Eye (tissue), 1 donor: ENCODE data around the gene TEX264.

Experiments used
- DNase-seq: peaks from one replicate; pipeline ENCODE4 v3.0.0-alpha.2; 2015

The TEX264 gene

DNA sequence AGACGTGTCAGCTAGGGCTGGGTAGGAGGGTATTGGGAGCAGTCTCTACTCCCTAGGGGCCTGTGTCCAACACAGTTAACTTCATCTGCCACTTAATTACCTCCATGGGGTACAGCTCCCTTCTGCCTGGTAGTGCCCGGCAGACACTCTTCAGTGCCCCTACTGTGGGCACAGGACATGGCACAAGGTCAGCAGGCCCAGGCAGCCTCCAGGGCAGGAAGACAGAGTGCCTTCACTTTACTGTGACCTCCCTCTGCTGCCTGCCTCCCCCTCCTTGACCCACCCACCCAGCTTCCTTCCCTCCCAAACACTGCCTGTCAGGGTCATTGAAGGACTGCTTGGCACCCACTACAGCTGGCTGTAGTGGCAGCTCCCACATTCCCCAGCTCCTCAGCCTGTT is 29.4 kb downstream of the TEX264 start:
- DNase-seq = no peak

DNA sequence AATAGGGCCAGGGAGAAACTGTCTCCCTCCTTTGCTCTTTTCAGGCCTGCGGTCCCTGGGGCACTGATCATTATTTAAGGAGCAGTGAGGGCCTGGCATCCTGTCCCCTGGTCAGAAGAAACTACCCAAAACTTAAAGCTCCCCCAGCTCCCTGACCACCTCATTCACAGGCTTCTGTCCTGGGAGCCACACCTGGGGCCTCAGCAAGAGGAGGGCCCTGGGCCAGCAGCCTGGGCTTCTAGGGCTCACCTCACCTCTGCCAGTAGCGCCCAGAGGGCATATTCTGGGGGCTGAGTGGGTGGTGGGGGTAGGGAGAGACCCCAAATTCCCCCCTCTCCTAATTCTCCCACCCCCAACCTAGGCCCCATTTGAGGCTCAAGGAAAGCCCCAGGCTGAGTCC is 31.1 kb downstream of the TEX264 start:
- DNase-seq = no peak

DNA sequence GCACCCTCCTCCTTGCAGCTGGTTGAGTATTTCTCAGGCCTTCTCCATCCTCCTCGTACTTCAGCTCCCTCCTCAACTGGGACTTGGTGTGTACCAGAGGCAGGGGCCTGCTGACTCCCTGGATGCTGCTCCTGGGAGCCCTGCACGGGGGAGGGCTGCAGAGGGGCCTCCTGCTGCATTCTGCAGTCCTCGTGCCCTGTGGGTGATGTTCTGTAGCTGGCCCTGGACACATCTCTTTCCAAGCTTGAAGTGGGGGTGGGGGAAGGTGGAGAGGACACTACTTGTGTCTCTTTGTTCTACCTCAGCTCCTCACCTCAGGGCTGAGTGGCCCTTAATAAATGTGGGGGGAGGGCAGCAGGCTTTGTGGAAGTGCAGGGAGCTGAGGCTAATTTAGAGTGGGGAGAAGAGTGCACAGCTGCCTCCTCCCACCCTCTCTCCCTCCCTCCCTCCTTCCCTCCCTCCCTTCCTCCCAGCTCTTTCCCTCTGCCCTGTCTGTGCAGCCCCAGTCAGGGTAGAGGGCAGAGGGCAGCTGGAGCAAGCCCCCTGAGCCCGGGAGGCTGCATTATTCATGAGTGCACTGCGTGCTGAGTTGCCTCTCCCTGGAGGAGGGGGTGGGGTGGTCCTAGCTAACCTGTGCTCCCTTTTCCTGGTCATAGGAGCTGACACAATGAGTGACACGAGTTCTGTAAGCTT is 32.2 kb downstream of the TEX264 start:
- peak; percentile 78 for DNase-seq

DNA sequence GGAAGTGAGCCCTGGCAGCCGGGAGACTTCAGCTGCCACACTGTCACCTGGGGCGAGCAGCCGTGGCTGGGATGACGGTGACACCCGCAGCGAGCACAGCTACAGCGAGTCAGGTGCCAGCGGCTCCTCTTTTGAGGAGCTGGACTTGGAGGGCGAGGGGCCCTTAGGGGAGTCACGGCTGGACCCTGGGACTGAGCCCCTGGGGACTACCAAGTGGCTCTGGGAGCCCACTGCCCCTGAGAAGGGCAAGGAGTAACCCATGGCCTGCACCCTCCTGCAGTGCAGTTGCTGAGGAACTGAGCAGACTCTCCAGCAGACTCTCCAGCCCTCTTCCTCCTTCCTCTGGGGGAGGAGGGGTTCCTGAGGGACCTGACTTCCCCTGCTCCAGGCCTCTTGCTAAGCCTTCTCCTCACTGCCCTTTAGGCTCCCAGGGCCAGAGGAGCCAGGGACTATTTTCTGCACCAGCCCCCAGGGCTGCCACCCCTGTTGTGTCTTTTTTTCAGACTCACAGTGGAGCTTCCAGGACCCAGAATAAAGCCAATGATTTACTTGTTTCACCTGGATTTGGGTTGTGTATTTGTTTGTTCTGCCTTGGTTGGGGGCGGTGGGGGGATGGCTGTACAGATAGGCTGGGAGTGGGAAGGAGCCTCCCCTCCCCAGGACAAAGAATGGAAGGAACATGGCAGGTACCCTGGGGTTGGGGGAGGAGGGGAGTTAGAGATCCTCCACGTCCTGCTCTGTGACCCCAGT is 32.9 kb downstream of the TEX264 start:
- DNase-seq = peak; percentile 35

DNA sequence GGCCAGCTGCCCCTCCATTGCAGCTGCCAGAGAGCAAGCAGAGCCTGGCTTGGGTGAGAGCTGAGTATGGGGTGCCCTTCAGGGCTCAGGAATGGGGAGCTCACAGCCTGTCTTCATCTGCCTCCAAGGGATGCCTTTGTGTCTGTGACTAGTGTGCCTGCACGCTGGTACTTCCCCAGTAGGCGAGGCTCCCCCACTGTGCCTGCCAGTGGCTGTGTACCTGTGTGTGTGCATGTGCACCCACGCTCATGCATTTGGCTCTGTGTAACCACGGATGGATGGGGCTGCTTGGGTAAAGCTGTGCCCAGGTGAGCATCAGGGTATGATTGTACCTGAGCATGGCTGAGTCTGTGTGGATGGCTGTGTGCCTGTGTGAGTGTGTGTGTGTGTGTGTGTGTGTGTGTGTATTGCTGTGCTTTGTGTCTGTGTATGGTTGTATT is 33.5 kb downstream of the TEX264 start:
- no peak for DNase-seq

DNA sequence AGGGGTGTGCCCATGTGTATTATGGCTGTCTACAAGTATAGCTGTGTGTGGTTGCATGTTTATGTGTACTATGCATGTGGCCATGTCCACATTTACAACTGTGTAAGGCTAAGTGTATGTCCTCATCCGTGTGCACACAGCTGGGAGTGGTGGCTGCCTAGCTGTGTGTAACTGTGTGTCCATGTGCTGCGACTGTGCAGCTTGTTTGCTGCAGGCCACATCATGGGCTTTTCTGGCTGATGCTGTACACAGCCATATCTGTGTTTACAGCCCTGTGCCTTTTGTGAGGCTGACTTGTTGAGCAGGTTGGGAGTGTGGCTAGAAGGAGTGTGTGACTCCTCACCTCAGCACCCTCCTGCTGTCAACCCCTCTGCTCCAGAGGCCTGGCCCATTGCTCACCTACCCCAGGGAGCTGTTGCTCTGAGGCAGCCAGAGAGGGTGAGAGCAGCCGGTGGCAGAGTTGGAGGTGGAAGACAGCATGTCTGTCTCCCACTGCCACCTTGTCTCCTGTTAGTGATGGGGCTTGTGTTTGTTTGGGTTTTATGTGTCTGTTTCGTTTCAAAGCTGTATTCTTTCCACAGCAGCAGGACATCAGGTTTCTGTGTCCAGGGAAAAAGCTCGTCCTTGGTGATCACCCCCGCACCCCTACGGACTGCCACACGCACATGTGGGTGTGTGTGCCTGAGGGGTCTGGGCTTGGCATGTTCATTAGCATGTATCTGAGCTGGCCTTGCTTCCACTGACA is 34.4 kb downstream of the TEX264 start:
- DNase-seq = no peak

DNA sequence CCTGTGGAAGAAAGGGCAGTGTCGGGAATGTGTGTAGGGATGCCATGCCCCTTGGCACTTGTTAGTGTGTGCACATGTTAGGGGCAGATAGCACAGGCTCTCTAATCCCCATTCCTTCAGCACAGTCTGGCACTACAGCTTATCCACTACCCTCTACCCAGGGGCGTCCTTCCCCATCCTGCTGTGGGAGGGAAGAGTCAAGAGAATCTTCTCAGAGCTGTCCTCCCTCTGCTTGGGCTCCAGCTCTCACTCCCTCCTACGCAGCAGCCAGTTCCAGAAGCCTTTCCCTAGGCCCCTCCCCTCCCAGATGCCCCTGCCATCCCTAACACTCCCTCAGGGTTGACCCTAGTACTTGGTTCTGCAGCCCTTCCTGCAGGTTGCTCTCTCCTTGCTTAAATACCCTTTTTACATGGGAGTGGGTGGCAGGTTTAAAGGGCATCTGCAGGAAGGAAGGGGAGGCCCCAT is 35.0 kb downstream of the TEX264 start:
- DNase-seq = no peak

DNA sequence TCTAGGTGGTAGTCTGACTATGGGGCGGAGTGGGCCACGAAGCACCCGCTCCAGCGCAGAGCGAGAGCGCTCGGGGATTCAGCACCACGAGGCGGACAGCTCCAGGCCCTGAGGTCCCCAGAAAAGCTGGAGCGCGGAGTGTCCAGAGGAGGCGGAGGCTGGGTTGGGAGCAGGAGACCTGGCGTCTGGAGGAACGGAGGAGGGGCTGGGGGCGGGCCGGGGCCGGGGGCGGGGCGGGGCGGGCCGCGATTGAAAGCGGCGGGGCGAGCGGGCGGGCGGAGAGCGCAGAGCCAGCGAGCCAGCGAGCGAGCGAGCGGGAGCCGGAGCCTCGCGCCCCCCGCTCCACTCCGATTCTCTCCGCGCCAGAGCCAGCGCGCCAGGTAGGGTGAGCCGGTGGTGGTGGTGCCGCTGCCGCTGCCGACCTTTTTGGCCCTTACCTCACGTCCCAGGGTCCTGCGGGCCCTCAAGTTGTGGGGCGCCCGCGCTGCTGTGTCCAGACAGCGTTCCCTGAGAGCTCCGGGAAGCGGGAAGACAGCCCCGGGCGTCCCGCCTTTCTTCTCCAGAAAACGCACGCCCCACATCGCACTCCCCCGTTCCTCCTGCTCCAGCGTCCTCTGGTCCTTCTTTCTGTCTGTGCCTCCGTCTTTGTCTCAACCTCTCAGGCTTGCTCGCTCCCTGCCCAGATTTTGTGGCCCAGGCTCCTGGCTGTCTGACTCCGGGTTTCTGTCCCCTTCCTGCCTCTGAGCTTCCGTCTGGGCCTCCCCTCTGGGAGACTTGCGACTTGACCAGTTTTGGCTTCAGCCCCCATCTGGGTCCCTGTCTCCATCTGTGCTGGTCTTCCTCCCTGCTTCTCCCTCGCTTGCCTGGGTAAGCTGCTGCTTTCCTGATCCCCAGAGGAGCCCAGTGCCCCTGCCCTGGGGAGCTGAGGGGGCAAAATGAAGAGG is 36.0 kb downstream of the TEX264 start, which contains the start of gene GRM2:
GRM2 (plus strand) TSS at position 281 of the 944 bp plus-strand sequence. CDS start 1,916 bp downstream, outside the sequence.
- peak; percentile 95 for DNase-seq

DNA sequence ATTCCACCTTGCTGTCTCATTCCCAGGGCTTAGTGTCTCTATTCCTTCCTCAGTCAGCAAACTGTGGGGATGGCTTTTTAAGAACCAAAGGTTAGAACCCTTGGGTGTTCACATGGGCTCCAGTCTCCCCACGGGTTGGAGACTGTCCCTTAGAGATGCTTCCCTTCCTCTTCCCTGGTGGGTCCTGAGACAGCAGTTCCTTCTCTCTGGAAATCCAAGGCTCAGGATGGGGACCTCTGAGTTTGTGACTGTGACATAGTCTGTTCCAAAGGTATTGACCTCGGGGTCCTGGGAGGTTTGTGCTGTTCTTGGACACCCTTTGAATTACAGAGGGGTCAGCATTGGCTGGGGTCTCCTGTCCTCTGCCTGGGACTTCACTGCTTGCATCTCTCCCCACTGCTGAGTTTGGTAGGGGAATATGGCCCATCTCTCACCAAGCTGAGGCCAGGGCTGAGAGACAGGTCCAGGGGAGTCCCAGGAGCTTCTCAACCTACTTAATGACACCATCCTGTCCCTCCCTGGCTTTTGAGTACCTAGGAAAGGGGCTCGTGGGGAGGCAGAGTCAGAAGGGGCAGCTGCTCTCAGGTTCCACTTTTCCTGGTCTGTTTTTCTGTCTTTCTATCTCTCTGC is 37.3 kb downstream of the TEX264 start:
- DNase-seq = no peak

DNA sequence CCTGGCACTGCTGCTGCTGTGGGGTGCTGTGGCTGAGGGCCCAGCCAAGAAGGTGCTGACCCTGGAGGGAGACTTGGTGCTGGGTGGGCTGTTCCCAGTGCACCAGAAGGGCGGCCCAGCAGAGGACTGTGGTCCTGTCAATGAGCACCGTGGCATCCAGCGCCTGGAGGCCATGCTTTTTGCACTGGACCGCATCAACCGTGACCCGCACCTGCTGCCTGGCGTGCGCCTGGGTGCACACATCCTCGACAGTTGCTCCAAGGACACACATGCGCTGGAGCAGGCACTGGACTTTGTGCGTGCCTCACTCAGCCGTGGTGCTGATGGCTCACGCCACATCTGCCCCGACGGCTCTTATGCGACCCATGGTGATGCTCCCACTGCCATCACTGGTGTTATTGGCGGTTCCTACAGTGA is 38.0 kb downstream of the TEX264 start:
- peak; percentile 18 for DNase-seq

DNA sequence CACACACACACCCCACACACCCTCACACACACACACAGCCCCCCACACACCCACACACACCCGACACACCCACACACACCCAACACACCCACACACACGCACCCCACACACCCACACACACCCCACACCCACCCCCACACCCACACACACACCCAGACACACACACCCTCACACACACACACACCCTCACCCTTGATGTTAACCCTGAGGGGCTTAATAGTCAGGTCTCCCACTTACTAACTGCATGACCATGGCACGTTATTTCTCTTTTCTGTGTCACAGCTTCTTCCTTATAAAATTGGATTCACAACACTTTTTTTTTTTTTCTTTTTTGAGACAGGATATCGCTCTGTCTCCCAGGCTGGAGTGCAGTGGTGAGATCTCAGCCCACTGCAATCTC is 38.6 kb downstream of the TEX264 start:
- no peak for DNase-seq

DNA sequence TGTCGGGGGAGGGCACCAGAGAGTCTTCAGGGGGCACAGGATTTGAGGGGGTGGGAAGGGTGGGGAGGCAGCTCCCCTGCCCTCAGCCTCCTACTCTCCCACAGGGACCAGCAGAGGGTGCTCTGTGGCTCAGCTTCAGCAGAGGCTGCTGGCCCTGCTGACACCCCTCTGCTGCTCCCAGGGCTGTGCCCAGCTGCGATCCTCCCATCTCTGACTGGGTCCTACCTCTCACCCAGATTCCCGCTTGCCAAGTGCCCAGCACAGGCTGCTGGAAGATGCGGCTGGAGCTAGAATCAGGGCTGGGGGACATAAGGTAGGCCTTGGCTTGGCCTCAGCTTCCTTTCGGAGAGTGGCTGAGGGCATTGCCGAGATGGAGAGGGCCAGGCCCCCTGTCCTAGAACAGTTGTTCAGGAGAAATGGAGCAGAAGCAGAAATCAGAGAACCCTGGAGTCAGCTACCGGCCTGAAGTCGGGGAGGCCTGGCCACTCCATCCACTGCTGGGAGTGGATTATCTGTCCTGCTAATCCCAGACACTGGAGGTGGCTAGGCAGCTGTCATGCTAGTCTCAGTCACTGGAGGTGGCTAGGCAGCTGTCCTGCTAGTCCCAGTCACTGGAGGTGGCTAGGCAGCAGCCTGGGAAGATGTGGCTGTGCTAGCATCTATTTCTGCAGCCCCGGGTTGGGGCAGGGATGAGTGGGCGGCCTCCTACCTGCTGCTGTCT is 39.7 kb downstream of the TEX264 start:
- peak; percentile 24 for DNase-seq

DNA sequence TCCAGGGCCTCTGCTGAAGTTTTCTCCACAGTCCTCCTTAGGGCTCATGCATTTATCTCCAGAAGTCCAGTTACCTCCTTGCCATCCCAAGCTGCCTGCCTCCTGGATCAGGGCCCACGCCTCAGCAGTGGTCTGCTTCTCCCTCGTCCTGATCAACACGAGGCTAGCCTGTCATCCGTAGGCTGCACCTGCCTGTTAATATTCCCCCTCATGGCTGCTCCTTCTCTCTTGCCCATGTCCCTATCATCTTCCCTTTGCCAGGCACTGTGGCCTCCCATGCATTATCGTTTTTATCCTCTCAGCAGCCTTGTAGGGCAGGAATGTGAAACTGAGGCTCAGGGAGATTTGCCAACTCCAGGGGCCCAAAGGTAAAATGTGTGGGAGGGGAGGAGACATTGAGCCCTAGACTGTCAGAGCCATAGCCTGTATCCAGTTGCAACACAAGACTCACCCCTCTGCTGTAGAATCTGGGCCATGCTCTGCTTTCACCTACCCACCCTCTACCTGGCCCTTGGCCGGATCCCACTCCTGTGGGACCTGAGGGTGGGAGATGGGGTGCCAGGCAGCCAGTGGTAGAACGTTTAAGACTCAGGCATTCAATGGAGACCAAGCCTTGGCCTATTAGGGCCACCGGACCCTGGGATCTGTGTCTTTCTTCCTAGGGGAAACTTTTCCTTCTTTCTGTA is 40.4 kb downstream of the TEX264 start:
- DNase-seq = no peak

DNA sequence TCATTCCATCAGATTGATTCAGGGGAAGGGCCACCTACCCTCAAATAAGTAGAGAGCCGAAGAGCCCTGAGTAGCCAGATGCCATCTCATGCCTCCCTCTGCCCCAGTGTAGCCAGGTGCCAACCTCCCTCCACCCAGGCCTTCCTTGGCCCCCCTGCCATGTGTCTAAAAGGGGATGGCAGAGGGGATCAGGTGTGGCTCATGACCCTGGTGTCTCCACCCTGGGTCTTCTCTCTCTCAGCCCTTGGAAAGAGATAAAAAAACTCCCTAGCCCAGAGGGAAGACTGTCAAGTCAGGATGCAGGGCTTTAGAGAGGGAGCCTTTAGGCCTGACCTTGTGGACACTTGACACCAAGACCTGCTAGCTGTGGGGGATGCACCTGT is 41.0 kb downstream of the TEX264 start:
- DNase-seq = no peak

DNA sequence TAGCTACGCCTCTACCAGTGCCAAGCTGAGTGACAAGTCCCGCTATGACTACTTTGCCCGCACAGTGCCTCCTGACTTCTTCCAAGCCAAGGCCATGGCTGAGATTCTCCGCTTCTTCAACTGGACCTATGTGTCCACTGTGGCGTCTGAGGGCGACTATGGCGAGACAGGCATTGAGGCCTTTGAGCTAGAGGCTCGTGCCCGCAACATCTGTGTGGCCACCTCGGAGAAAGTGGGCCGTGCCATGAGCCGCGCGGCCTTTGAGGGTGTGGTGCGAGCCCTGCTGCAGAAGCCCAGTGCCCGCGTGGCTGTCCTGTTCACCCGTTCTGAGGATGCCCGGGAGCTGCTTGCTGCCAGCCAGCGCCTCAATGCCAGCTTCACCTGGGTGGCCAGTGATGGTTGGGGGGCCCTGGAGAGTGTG is 41.5 kb downstream of the TEX264 start:
- no peak for DNase-seq

DNA sequence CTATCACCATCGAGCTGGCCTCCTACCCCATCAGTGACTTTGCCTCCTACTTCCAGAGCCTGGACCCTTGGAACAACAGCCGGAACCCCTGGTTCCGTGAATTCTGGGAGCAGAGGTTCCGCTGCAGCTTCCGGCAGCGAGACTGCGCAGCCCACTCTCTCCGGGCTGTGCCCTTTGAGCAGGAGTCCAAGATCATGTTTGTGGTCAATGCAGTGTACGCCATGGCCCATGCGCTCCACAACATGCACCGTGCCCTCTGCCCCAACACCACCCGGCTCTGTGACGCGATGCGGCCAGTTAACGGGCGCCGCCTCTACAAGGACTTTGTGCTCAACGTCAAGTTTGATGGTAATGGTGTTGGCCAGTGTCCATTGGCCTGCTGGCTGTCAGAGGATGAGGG is 41.9 kb downstream of the TEX264 start:
- no peak for DNase-seq

DNA sequence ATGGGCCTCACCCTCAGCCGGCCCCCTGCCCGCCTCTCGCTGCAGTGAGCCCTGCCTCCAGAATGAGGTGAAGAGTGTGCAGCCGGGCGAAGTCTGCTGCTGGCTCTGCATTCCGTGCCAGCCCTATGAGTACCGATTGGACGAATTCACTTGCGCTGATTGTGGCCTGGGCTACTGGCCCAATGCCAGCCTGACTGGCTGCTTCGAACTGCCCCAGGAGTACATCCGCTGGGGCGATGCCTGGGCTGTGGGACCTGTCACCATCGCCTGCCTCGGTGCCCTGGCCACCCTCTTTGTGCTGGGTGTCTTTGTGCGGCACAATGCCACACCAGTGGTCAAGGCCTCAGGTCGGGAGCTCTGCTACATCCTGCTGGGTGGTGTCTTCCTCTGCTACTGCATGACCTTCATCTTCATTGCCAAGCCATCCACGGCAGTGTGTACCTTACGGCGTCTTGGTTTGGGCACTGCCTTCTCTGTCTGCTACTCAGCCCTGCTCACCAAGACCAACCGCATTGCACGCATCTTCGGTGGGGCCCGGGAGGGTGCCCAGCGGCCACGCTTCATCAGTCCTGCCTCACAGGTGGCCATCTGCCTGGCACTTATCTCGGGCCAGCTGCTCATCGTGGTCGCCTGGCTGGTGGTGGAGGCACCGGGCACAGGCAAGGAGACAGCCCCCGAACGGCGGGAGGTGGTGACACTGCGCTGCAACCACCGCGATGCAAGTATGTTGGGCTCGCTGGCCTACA is 44.4 kb downstream of the TEX264 start:
- DNase-seq = no peak

DNA sequence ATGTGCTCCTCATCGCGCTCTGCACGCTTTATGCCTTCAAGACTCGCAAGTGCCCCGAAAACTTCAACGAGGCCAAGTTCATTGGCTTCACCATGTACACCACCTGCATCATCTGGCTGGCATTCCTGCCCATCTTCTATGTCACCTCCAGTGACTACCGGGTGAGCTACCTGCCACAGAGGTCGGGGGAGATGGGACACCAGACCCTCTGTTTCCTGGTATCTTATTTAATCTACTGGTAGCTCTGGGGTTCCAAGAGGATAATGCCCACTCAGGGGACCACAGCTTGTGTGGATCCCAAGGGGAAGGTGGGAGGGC is 44.9 kb downstream of the TEX264 start:
- DNase-seq = no peak

DNA sequence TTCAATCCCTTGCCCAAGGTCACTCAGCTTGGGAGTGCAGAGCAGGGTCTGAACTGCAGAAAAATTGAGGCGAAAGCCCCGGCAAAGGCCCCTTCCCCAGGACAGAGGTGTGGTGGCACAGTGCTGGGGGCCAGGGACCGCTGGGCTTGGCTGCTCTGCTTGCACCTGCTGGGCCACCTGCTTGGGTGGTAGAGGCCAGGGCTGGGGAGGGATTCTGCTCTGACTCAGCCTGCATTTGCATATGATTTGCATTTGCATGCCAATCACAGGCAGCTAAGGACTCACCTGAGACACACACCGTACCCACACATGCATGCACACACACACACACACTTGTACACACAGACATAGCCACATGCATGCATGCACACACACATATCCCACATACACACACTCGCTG is 45.8 kb downstream of the TEX264 start:
- no peak for DNase-seq

DNA sequence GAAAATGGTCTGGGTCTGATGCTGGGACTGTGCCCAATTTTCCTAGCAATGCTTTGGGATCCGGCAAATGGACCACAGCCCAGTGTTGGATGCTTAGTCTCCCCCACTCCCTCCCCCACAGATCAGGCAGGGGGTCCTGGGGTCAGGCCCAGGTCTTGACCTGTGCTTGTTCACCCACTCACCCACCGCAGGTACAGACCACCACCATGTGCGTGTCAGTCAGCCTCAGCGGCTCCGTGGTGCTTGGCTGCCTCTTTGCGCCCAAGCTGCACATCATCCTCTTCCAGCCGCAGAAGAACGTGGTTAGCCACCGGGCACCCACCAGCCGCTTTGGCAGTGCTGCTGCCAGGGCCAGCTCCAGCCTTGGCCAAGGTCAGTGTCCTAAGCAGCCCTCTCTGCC is 46.4 kb downstream of the TEX264 start:
- no peak for DNase-seq
